Common myeloid progenitor, CD34-positive (primary cell): Measurements from ENCODE around the gene MACROD2.

Source experiments
- CTCF ChIA-PET: fragments of 350-600 bp; sonication (Branson Sonifier 250); formaldehyde crosslinking; loops from one replicate; lab custom pipeline; 2021; ENCODE audit warnings: antibody characterized with exemption; lab: Charles Lee
- POLR2A ChIA-PET: fragments of 350-600 bp; sonication (Branson Sonifier 250); formaldehyde crosslinking; loops from one replicate; lab custom pipeline; 2021; ENCODE audit warnings: antibody characterized with exemption; lab: Charles Lee
- DNase-seq, 3 donors: peaks; one replicate each; pipeline versions ENCODE4 v3.0.0 to v3.0.0-alpha.2; 2013
- H3K27ac ChIP-seq, 2 experiments: 1 replicate in 1 of 2; 2 replicates in 1 of 2; pipeline ENCODE4 v1.7.0; 2013; ENCODE audit warnings: inconsistent platforms in 2 of 2, low read length in 2 of 2, mild to moderate bottlenecking in 2 of 2, low read depth in 1 of 2, moderate library complexity in 1 of 2; ENCODE audit not compliant: severe bottlenecking in 2 of 2, insufficient read depth in 1 of 2, poor library complexity in 1 of 2
- H3K27me3 ChIP-seq, 5 experiments: replicated peaks in 2 of 5; 1 replicate in 3 of 5; 2 replicates in 2 of 5; pipeline versions ENCODE4 v1.6.1 to v1.7.0; 2013; ENCODE audit warnings: low read length in 4 of 5, mild to moderate bottlenecking in 2 of 5, moderate library complexity in 2 of 5, inconsistent platforms in 1 of 5; ENCODE audit not compliant: insufficient read depth in 5 of 5, control insufficient read depth in 4 of 5
- H3K36me3 ChIP-seq, 4 experiments: 1 replicate in 2 of 4; 2 replicates in 2 of 4; pipeline versions ENCODE4 v1.6.1 to v1.7.0; 2013; ENCODE audit warnings: low read length in 3 of 4, control low read depth in 1 of 4, mild to moderate bottlenecking in 1 of 4; ENCODE audit not compliant: control insufficient read depth in 4 of 4, insufficient read depth in 4 of 4
- H3K4me1 ChIP-seq, 4 experiments: 1 replicate in 3 of 4; 2 replicates in 1 of 4; pipeline versions ENCODE4 v1.6.1 to v1.7.1; 2013; ENCODE audit warnings: low read length in 3 of 4, mild to moderate bottlenecking in 3 of 4, control low read depth in 1 of 4, inconsistent platforms in 1 of 4, moderate library complexity in 1 of 4; ENCODE audit not compliant: control insufficient read depth in 4 of 4, insufficient read depth in 4 of 4; ENCODE audit errors: control extremely low read depth in 1 of 4
- H3K4me3 ChIP-seq, 7 experiments: 1 replicate in 4 of 7; 2 replicates in 3 of 7; pipeline versions ENCODE4 v1.5.1 to v1.7.0; 2013; ENCODE audit warnings: mild to moderate bottlenecking in 7 of 7, low read length in 6 of 7, moderate library complexity in 6 of 7, inconsistent platforms in 2 of 7, low read depth in 2 of 7, control low read depth in 1 of 7; ENCODE audit not compliant: insufficient read depth in 4 of 7, control insufficient read depth in 1 of 7; ENCODE audit errors: extremely low read depth in 1 of 7
- H3K9me3 ChIP-seq, 5 experiments: 1 replicate in 4 of 5; 2 replicates in 1 of 5; pipeline versions ENCODE4 v1.6.1 to v1.7.1; 2013; ENCODE audit warnings: low read length in 4 of 5, mild to moderate bottlenecking in 2 of 5, inconsistent platforms in 1 of 5, low read depth in 1 of 5, moderate library complexity in 1 of 5; ENCODE audit not compliant: control insufficient read depth in 4 of 5, insufficient read depth in 2 of 5; ENCODE audit errors: control extremely low read depth in 1 of 5
- WGBS: methylation state at CpG from one replicate; pipeline ENCODE4 v1.1.5; 2013; ENCODE audit not compliant: insufficient coverage; 5-methylcytosine and 5-hydroxymethylcytosine counted together

The MACROD2 gene

GRCh38 chr20:14838663-14839628 is 843.6 kb downstream of the MACROD2 start:
- H3K27me3 ChIP-seq: no peaks in the 10 kb centered on the region
- no peak for DNase-seq
- 93% methylated on average over 6 of the region's 7 CpGs for WGBS
- H3K4me3 ChIP-seq: no peak overlapping the region
- H3K36me3 ChIP-seq: no peaks in the 10 kb centered on the region
- ChIA-PET CTCF (interaction anchor here (0.5 to 0.6 kb wide), 2 partner anchors 507 to 1238 kb away, joined by 4 read pairs; no protein-coding TSS in a partner anchor), POLR2A (no interaction called here)
- H3K4me1 ChIP-seq: no peaks in the 10 kb centered on the region
- H3K27ac ChIP-seq: no peak overlapping the region
- H3K9me3 ChIP-seq: no peaks in the 10 kb centered on the region

DNA sequence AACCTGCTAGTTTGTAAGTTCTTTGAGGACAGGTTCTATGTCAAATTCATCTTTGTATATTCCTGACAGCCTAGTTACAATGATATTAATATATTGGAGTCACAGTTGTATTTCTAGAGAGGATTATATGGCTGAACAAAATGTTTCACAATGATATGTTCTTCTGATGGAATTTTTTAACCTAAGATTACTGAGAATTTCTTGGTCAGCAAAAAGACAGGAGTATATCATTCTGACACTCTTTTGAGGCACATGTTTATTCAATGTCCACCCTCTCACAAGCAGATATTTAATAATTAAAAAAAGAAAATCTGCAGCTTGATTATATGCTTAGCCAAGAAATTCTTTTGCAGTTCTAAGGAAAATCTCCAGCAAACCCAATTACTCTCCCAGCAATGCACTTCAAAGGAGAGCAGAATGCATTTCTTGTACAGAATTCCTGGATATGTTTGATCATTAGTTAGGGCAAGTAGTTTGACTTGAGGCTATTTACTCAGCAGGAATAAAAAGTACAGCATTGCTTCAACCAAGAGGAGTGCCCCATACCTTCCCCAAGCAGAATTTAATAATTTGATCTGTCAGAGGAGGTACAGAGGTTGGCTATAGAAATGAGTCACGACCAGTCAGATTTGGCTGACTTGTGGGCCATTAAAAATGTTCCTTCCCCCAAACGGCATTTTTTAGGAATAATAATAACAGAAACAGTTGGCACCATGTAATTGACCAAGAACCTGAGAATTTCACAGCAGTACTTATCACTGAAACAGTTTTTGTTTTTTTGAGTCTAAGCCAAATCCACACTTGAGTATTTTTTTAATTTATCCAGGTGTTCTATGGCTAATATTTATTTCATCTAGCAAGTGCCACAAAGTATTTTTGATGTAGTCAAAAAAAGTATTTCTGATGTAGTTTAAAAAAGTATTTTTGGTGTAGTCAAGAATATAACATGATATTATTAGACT is 850.2 kb downstream of the MACROD2 start:
- CTCF ChIA-PET: no interaction called here
- POLR2A ChIA-PET: interaction anchor here (0.6 kb wide), 1 partner anchor 83 kb away, joined by 3 read pairs; no protein-coding TSS in a partner anchor
- WGBS: no CpG with 5 or more reads among the region's 2 CpGs

DNA sequence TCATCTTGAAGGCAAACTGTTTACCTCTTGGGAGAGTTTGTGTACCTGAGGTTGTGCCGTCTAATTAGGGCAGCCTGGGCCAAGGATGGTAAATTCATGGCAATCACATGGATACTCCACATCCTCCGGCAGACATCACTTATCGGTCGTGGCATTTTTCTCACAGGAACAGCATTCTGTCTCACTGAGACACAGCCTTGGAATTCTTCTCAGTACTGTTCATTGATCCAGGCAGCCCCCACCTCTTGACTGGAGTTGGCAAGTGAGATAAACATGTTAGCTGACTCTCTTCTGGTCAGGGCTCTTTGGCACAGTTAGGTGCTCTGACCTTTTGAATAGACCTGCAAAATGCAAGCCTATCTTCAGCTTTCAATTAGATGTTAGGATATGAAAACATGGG is 853.5 kb downstream of the MACROD2 start:
- WGBS: 88% methylated on average over 4 of the region's 4 CpGs
- Histone ChIP-seq H3K9me3 (no peaks in the 10 kb centered on the region), H3K4me3 (no peak overlapping the region), H3K27me3 (no peaks in the 10 kb centered on the region), H3K27ac (no peak overlapping the region), H3K36me3 (no peaks in the 10 kb centered on the region), H3K4me1 (no peaks in the 10 kb centered on the region)
- ChIA-PET POLR2A (no interaction called here), CTCF (no interaction called here)
- DNase-seq: no peak

More for the DNA sequence above, 850.2 kb downstream of the MACROD2 start:
- H3K27ac ChIP-seq: no peak overlapping the region
- H3K4me1 ChIP-seq: no peaks in the 10 kb centered on the region
- no peaks in the 10 kb centered on the region for H3K9me3 ChIP-seq
- H3K4me3 ChIP-seq: no peak overlapping the region
- H3K27me3 ChIP-seq: no peaks in the 10 kb centered on the region
- H3K36me3 ChIP-seq: no peaks in the 10 kb centered on the region
- no peak for DNase-seq

DNA sequence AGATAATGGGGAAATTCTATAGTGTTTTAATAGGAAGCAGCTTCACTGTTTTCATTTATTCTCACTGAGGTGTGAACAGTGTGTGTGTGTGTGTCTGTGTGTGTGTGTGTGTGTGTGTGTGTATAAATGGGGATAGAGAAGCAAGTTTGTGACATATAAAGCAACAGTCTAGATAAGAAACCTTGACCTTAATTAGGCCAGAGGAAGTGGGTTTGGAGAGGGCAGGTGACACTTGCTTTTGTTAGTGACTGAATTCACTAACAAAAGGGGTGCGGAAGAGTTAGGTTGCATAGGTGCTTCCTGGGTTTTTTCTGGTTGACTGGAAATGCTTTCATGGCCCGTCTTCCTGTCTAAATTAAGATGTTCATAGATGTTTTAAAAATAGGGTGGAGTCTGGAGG is 857.8 kb downstream of the MACROD2 start:
- WGBS: 100% methylated on average over 1 of the region's 2 CpGs
- DNase-seq: no peak

GRCh38 chr20:14855171-14855570 is 859.9 kb downstream of the MACROD2 start:
- H3K27ac ChIP-seq: no peak overlapping the region
- CTCF ChIA-PET: no interaction called here
- no peaks in the 10 kb centered on the region for H3K27me3 ChIP-seq
- POLR2A ChIA-PET: no interaction called here
- WGBS: 100% methylated on average over 1 of the region's 2 CpGs
- H3K36me3 ChIP-seq: no peaks in the 10 kb centered on the region
- H3K9me3 ChIP-seq: no peaks in the 10 kb centered on the region
- H3K4me3 ChIP-seq: no peak overlapping the region
- H3K4me1 ChIP-seq: no peaks in the 10 kb centered on the region
- DNase-seq: no peak

More for the DNA sequence above, 857.8 kb downstream of the MACROD2 start:
- Histone ChIP-seq H3K9me3 (no peaks in the 10 kb centered on the region), H3K27ac (no peak overlapping the region), H3K36me3 (no peaks in the 10 kb centered on the region), H3K4me3 (no peak overlapping the region), H3K27me3 (no peaks in the 10 kb centered on the region), H3K4me1 (no peaks in the 10 kb centered on the region)
- CTCF ChIA-PET: no interaction called here
- POLR2A ChIA-PET: no interaction called here

GRCh38 chr20:14859627-14860026 is 864.3 kb downstream of the MACROD2 start:
- CTCF ChIA-PET: no interaction called here
- Histone ChIP-seq H3K4me1 (no peaks in the 10 kb centered on the region), H3K9me3 (no peaks in the 10 kb centered on the region), H3K36me3 (no peaks in the 10 kb centered on the region), H3K4me3 (no peak overlapping the region), H3K27ac (no peak overlapping the region), H3K27me3 (no peaks in the 10 kb centered on the region)
- no peak for DNase-seq
- POLR2A ChIA-PET: no interaction called here
